ENCODE results near the gene ANKRD34A. TPM values are rescaled to one million over a fixed set of nuclear protein-coding genes. Genes with fewer than 3 reads are reported as not detected.

Gene ANKRD34A
- total RNA-seq, 1 donor from 2014 or later: 0.59 TPM

DNA sequence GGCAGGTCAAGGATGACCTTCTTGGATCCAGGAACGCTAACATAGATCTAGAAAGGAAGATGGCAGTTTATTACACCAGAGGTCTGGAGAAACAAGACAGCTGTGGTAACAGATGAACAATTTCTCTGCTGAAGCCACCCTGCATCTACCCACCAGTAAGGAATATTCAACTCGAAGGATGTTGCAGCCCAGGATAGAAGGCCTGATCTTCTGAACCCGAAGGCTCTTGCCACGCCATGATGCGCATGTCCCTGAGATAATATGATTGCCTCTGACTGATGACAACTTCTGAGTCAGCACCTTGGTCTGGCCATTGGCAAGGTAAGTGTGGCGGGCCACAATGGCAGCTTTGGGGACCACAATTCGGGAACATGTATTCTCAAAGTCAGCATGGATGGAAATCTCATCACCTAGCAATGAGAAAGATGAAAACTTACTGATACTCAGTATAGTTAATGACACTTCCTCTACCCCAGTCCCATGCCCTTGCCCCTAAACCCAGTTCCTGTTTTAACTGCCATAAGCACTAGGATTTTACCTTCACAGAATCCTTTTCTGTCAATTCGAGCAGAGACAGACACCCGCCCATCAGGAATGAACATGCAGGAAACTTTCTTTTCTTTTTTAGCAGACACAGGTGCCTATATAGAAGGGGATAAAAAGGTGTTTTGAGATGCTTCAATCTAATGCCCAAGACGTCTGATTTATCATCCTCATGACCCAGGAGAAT lies 30.2 kb upstream of the ANKRD34A start:
- TF ChIP-seq, protein P1, sequence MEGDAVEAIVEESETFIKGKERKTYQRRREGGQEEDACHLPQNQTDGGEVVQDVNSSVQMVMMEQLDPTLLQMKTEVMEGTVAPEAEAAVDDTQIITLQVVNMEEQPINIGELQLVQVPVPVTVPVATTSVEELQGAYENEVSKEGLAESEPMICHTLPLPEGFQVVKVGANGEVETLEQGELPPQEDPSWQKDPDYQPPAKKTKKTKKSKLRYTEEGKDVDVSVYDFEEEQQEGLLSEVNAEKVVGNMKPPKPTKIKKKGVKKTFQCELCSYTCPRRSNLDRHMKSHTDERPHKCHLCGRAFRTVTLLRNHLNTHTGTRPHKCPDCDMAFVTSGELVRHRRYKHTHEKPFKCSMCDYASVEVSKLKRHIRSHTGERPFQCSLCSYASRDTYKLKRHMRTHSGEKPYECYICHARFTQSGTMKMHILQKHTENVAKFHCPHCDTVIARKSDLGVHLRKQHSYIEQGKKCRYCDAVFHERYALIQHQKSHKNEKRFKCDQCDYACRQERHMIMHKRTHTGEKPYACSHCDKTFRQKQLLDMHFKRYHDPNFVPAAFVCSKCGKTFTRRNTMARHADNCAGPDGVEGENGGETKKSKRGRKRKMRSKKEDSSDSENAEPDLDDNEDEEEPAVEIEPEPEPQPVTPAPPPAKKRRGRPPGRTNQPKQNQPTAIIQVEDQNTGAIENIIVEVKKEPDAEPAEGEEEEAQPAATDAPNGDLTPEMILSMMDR (IDR thresholded peaks at IDR 0.05; ENCODE audit: partially characterized antibody, unreplicated experiment): no peak
- DNase-seq: no peak
- Mint-ChIP-seq H3K9me3 (ENCODE audit: unreplicated experiment) (peaks cover 13% of the 10 kb centered on the region), H3K27me3 (ENCODE audit: unreplicated experiment) (peaks cover 11% of the 10 kb centered on the region), H3K36me3 (ENCODE audit: unreplicated experiment) (peaks cover 28% of the 10 kb centered on the region), H3K27ac (ENCODE audit: unreplicated experiment) (peak overlapping the region; percentile 98), H3K4me3 (ENCODE audit: unreplicated experiment) (peak overlapping the region; percentile 99), H3K4me1 (ENCODE audit: low read depth, unreplicated experiment) (peaks cover 28% of the 10 kb centered on the region)

DNA sequence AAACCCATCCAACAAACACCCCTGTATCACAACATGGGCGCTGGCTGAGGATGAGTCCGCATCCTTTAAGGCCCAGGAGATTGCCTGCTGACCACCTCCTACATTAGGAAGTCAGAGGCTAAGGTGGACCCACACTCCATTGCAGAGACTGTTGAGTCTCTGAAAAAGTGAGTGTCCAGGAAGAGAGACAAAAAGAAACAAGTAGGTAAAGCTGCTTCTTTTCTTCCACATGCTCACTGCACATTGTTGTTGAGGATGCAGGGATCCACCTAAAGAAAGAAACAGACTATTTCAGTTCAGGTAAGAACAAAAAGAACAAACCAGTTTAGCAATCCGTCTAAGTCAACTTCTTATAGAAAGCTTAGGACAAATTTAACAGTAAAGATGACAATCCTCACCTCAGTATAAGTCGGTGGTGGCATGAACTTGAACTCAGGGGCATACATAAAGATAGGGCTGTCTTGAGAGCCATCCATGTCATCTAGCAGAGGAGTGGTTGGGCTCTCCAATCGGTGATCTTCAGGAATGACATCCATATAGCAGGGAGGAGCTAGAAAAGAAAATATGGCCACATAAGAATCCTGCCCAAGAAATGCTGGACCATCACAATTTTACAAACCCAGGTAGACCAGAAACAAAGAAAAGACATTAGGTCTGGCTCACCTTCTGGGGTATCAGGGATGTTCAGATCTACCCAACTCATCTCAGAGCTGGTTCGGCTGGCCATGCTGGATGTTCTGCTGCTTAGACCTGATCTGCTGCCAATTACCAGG lies 29.4 kb upstream of the ANKRD34A start:
- peaks cover 28% of the 10 kb centered on the region for H3K36me3 Mint-ChIP-seq (ENCODE audit: unreplicated experiment)
- TF ChIP-seq, protein P1 (IDR thresholded peaks at IDR 0.05; ENCODE audit: partially characterized antibody, unreplicated experiment): no peak
- peaks cover 11% of the 10 kb centered on the region for H3K27me3 Mint-ChIP-seq (ENCODE audit: unreplicated experiment)
- H3K4me3 Mint-ChIP-seq (ENCODE audit: unreplicated experiment): peak overlapping the region; percentile 99
- H3K9me3 Mint-ChIP-seq (ENCODE audit: unreplicated experiment): peaks cover 13% of the 10 kb centered on the region
- H3K27ac Mint-ChIP-seq (ENCODE audit: unreplicated experiment): no peak overlapping the region
- H3K4me1 Mint-ChIP-seq (ENCODE audit: low read depth, unreplicated experiment): peaks cover 25% of the 10 kb centered on the region
- no peak for DNase-seq

DNA sequence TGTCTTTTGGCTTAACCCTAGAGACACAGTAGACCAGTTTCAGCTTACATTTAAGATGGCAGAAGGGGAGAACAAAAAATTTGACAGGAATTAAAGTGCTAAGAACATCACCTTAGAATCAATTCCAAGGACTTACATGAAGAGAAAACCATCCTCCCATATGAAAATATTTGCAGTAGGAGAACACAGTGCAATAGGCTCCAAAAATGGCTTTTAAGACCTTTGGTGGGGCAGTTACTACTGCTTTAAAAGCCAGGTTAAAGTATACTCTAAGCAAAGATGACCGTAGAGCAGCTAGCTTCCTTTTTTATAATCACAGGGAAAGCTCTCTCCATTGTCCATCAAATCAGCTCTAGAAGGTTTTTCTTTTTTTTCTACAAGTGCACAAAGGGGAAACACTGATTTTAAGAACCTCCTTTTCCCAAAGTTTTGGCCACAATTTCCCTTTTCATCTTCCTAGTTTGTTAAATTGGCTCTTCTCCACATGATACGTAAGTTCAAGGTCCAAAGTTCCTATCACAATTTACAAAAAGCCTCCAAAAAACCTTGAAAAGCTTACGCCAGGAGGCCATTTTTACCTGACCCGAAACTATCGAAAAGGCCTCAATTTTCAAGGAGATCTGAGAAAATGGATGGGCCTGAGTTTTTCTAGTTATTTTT lies 28.7 kb upstream of the ANKRD34A start:
- Mint-ChIP-seq H3K9me3 (ENCODE audit: unreplicated experiment) (peaks cover 13% of the 10 kb centered on the region), H3K27ac (ENCODE audit: unreplicated experiment) (peak overlapping the region; percentile 20), H3K27me3 (ENCODE audit: unreplicated experiment) (peaks cover 11% of the 10 kb centered on the region), H3K4me1 (ENCODE audit: low read depth, unreplicated experiment) (peaks cover 23% of the 10 kb centered on the region), H3K36me3 (ENCODE audit: unreplicated experiment) (peaks cover 28% of the 10 kb centered on the region), H3K4me3 (ENCODE audit: unreplicated experiment) (peak overlapping the region; percentile 99)
- DNase-seq: no peak
- TF ChIP-seq, protein P1 (IDR thresholded peaks at IDR 0.05; ENCODE audit: partially characterized antibody, unreplicated experiment): no peak

DNA sequence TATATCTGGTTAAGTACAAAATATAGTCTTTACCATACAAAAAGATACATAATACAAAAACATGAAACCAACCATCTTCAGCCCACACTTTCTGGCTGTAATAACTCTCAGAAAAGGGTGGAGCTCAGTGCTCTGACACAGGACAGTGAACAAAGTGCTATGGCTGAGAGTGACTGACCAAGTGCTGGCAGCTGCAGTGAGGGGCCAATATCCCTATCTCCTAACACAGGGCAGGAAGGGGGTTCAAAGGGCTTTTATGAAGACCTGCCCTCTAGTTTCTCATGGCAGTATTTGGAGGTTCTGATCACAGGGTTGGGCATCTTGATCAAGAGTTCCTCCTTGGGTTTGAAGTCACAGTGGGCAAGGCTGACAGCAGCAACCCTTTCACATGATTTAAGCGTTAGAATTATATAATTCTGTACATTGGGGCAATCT lies 28.1 kb upstream of the ANKRD34A start:
- TF ChIP-seq, protein P1 (IDR thresholded peaks at IDR 0.05; ENCODE audit: partially characterized antibody, unreplicated experiment): no peak
- peaks cover 17% of the 10 kb centered on the region for H3K4me1 Mint-ChIP-seq (ENCODE audit: low read depth, unreplicated experiment)
- peaks cover 12% of the 10 kb centered on the region for H3K9me3 Mint-ChIP-seq (ENCODE audit: unreplicated experiment)
- H3K27ac Mint-ChIP-seq (ENCODE audit: unreplicated experiment): no peak overlapping the region
- H3K4me3 Mint-ChIP-seq (ENCODE audit: unreplicated experiment): peak overlapping the region; percentile 99
- no peak for DNase-seq
- H3K27me3 Mint-ChIP-seq (ENCODE audit: unreplicated experiment): peaks cover 11% of the 10 kb centered on the region
- peaks cover 28% of the 10 kb centered on the region for H3K36me3 Mint-ChIP-seq (ENCODE audit: unreplicated experiment)

Data from glutamatergic neuron (in vitro differentiated cells).